Loucy (cell line): ENCODE data around the gene TMEM169.

ENCODE experiments used
- H2AFZ ChIP-seq: fragments of 200-600 bp; sonication (generic); 2 replicates; pipeline ENCODE4 v1.6.0; 2016; ENCODE audit warnings: antibody characterized with exemption, mild to moderate bottlenecking, low read length, moderate library complexity
- H3F3A ChIP-seq: fragments of 200-600 bp; 2 replicates; pipeline ENCODE4 v1.6.0; 2016; ENCODE audit warnings: antibody characterized with exemption, low read depth, mild to moderate bottlenecking
- H3K27me3 ChIP-seq: fragments of 200-600 bp; sonication (generic); 2 replicates; pipeline ENCODE4 v1.6.1; 2014; ENCODE audit warnings: low read length, mild to moderate bottlenecking; ENCODE audit not compliant: insufficient read depth, poor library complexity, severe bottlenecking
- H3K36me3 ChIP-seq: fragments of 200-600 bp; sonication (generic); 2 replicates; pipeline ENCODE4 v1.6.1; 2016; ENCODE audit warnings: low read length; ENCODE audit not compliant: insufficient read depth
- H3K4me1 ChIP-seq: fragments of 200-600 bp; sonication (generic); 2 replicates; pipeline ENCODE4 v1.5.1; 2014; ENCODE audit warnings: low read length, mild to moderate bottlenecking; ENCODE audit not compliant: insufficient read depth, poor library complexity, severe bottlenecking
- H3K4me2 ChIP-seq: fragments of 200-600 bp; sonication (generic); 2 replicates; pipeline ENCODE4 v1.6.0; 2014; ENCODE audit warnings: antibody characterized with exemption, low read length, low read depth, mild to moderate bottlenecking; ENCODE audit not compliant: poor library complexity, severe bottlenecking
- H3K4me3 ChIP-seq: fragments of 200-600 bp; sonication (generic); 2 replicates; pipeline ENCODE4 v1.5.1; 2014; ENCODE audit warnings: low read length, mild to moderate bottlenecking, mixed read lengths; ENCODE audit not compliant: poor library complexity, severe bottlenecking
- H3K79me2 ChIP-seq: fragments of 200-600 bp; sonication (generic); 2 replicates; pipeline ENCODE4 v1.6.1; 2014; ENCODE audit warnings: low read length; ENCODE audit not compliant: insufficient read depth
- H3K9ac ChIP-seq: fragments of 200-600 bp; sonication (generic); 2 replicates; pipeline ENCODE4 v1.6.0; 2014; ENCODE audit warnings: mild to moderate bottlenecking, low read depth, low read length, moderate library complexity; ENCODE audit not compliant: poor library complexity, severe bottlenecking
- H3K9me2 ChIP-seq: fragments of 200-600 bp; sonication (generic); replicated peaks from 2 replicates; pipeline ENCODE4 v1.6.1; 2016; ENCODE audit warnings: low read depth, low read length, mixed read lengths
- H3K9me3 ChIP-seq: fragments of 200-600 bp; sonication (generic); 2 replicates; pipeline ENCODE4 v1.6.1; 2014; ENCODE audit warnings: mild to moderate bottlenecking, antibody characterized with exemption, low read length, low read depth; ENCODE audit not compliant: insufficient read depth
- H4K20me1 ChIP-seq: fragments of 200-600 bp; sonication (generic); 2 replicates; pipeline ENCODE4 v1.6.0; 2014; ENCODE audit warnings: antibody characterized with exemption, low read length, mild to moderate bottlenecking; ENCODE audit not compliant: insufficient read depth, poor library complexity, severe bottlenecking
- CTCF ChIP-seq: fragments of 200-600 bp; sonication (generic); conservative IDR thresholded peaks from 2 replicates; pipeline ENCODE4 v1.5.1; 2014; ENCODE audit warnings: mild to moderate bottlenecking, antibody characterized with exemption, low read length
- EZH2phosphoT487 ChIP-seq: fragments of 200-600 bp; IDR thresholded peaks from 2 replicates; pipeline ENCODE4 v1.6.1; 2018; ENCODE audit warnings: antibody characterized with exemption, mild to moderate bottlenecking, moderate library complexity, borderline replicate concordance

TMEM169 gene

GRCh38 chr2:216055680-216056079, 26.0 kb upstream of the TMEM169 start:
- no peaks in the 10 kb centered on the region for H4K20me1 ChIP-seq
- no peaks in the 10 kb centered on the region for H3F3A ChIP-seq
- H3K4me3 ChIP-seq, result no peak overlapping the region
- peaks cover 2% of the 10 kb centered on the region; the same call in 1 of the 2 replicates for H3K36me3 ChIP-seq
- no peaks in the 10 kb centered on the region for H3K27me3 ChIP-seq
- H3K9me2 ChIP-seq, result no peaks in the 10 kb centered on the region
- no peaks in the 10 kb centered on the region for H3K79me2 ChIP-seq
- TF ChIP-seq EZH2phosphoT487, result no peak
- TF ChIP-seq CTCF, result no peak
- H2AFZ ChIP-seq, result no peak overlapping the region
- no peaks in the 10 kb centered on the region for H3K4me1 ChIP-seq
- no peak overlapping the region for H3K9ac ChIP-seq
- no peak overlapping the region for H3K4me2 ChIP-seq
- H3K9me3 ChIP-seq, result no peaks in the 10 kb centered on the region

GRCh38 chr2:216056739-216057138, 25.0 kb upstream of the TMEM169 start:
- no peak overlapping the region for H3K9ac ChIP-seq
- no peak for TF ChIP-seq EZH2phosphoT487
- TF ChIP-seq CTCF, result no peak
- H3K4me2 ChIP-seq, result no peak overlapping the region

GRCh38 chr2:216057688-216058193, 24.0 kb upstream of the TMEM169 start:
- Histone ChIP-seq H3K4me2 (no peak overlapping the region), H3K36me3 (peaks cover 2% of the 10 kb centered on the region; the same call in 1 of the 2 replicates), H3K79me2 (no peaks in the 10 kb centered on the region), H2AFZ (no peak overlapping the region), H3K9me3 (no peaks in the 10 kb centered on the region), H3K27me3 (no peaks in the 10 kb centered on the region), H3K9ac (no peak overlapping the region), H3K4me1 (no peaks in the 10 kb centered on the region), H3F3A (no peaks in the 10 kb centered on the region), H3K4me3 (no peak overlapping the region), H4K20me1 (no peaks in the 10 kb centered on the region), H3K9me2 (no peaks in the 10 kb centered on the region)
- TF ChIP-seq EZH2phosphoT487 (no peak), CTCF (no peak)

More at GRCh38 chr2:216056739-216057138, 25.0 kb upstream of the TMEM169 start:
- no peaks in the 10 kb centered on the region for H3K9me2 ChIP-seq
- H2AFZ ChIP-seq, result no peak overlapping the region
- no peaks in the 10 kb centered on the region for H3K9me3 ChIP-seq
- no peak overlapping the region for H3K4me3 ChIP-seq
- H3K36me3 ChIP-seq, result peaks cover 2% of the 10 kb centered on the region; the same call in 1 of the 2 replicates
- no peaks in the 10 kb centered on the region for H3K27me3 ChIP-seq
- no peaks in the 10 kb centered on the region for H4K20me1 ChIP-seq
- no peaks in the 10 kb centered on the region for H3K4me1 ChIP-seq
- H3F3A ChIP-seq, result no peaks in the 10 kb centered on the region
- H3K79me2 ChIP-seq, result no peaks in the 10 kb centered on the region
